NAMALWA (cell line): Measurements from ENCODE around the gene ZNF45.
"Not testable (repeated sequence)": the region's sequence is repeated elsewhere in the genome, so short reads cannot be mapped to it uniquely, and the experiment has no call there.

Experiments used
- DNase-seq: peaks from one replicate; pipeline ENCODE4 v3.0.0-alpha.2; 2015; ENCODE audit warnings: low spot score

The ZNF45 gene

DNA sequence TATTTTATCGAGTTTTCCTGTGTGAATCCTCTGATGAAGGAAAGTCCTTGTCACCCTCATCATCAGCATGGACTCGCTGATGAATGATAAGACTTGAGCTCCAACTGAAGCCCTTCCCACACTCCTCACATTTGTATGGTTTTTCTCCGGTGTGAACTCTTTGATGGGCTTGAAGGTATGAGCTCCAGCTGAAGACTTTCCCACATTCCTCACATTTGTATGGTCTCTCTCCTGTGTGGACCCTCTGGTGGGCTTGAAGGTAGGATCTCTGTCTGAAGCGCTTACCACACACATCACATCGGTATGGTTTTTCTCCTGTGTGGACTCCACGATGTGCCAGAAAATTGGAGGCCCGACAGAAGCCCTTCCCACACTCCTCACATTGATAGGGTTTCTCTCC is 21.7 kb downstream of the ZNF45 start:
- no peak for DNase-seq

DNA sequence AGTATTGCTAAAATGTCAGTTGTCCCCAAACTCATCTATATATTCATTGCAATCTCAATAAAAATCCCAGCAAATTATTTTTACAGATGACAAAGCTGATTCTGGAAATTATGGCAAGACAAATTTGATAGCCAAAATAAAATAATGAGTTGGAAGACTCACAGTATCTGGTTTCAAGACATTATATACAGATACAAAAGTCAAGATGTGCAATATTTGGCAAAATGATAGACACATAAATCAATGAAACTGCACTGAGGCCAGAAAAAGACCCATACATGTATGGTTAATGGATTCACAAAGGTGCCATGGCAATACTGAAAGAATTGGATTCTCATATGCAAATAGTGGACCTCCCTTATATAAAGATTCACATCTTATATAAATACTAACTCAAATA is 24.2 kb downstream of the ZNF45 start:
- DNase-seq: no peak

DNA sequence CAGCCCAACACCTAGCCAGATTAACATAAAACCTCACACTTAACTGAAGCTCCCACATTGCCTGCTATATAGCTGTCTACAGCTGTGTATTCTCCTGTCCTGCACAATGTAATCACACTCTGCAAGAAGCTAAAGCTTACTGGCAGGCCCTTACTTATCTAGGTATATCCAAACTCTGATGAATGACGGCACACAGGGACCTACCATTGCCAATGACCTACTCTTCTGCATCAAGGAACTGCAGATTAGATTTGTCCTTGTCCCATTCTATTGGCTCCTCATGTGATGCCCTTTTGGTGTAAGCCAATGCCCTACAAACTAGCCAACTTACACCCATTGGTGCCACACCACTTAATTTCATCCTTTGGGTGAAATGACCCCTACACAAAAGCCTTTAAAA is 26.4 kb downstream of the ZNF45 start:
- no peak for DNase-seq

DNA sequence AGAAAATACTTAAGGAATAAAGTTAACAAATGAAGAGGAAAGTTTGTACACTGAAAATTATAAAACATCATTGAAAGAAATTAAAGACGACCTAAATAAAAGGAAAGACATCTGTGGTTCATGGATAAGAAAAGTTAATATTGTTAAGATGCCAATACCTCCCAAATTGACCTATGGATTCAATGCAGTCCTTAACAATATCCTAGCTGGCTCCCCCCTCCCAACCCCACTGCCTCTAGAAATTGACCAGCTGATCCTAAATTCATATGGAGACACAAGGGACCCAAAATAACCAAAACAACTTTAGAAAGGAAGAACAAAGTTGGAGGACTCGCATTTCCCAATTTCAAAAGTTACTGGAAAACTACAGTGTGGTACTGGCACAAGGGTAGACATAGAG is 28.3 kb downstream of the ZNF45 start:
- DNase-seq: no peak

DNA sequence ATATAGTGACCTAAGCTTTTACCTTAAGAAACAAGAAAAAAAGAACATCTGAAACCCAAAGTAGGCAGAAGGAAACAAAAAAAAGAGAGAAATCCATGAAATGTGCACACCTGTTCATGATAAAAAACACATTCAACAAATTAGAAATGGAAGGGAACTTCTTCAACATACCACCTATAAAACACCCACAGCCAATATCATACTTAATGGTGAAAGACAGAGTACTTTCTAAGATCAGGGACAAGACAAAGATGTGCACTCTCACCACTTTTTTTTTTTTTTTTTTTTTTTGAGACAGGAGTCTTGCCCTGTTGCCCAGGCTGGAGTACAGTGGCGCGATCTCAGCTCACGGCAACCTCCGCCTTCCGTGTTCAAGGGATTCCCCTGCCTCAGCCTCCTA is 29.2 kb downstream of the ZNF45 start:
- DNase-seq: no peak

DNA sequence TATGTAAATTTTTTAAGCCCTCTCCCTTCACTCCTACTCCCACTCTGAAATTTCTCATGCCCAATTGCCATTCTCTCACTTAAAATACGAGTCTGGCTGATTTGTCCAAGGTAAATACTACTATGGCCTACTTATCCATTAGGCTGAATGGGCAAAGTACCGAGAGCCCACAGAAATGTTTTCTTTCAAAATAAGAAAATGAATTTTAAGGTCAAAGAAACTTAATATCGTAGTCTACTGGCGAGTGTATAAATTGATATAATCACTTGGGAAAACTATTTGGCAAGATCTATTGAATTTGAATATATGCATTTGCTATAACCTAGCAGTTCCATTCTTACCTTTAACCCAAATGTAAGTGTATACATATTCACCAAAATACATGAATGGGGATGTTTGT is 32.7 kb downstream of the ZNF45 start:
- no peak for DNase-seq

DNA sequence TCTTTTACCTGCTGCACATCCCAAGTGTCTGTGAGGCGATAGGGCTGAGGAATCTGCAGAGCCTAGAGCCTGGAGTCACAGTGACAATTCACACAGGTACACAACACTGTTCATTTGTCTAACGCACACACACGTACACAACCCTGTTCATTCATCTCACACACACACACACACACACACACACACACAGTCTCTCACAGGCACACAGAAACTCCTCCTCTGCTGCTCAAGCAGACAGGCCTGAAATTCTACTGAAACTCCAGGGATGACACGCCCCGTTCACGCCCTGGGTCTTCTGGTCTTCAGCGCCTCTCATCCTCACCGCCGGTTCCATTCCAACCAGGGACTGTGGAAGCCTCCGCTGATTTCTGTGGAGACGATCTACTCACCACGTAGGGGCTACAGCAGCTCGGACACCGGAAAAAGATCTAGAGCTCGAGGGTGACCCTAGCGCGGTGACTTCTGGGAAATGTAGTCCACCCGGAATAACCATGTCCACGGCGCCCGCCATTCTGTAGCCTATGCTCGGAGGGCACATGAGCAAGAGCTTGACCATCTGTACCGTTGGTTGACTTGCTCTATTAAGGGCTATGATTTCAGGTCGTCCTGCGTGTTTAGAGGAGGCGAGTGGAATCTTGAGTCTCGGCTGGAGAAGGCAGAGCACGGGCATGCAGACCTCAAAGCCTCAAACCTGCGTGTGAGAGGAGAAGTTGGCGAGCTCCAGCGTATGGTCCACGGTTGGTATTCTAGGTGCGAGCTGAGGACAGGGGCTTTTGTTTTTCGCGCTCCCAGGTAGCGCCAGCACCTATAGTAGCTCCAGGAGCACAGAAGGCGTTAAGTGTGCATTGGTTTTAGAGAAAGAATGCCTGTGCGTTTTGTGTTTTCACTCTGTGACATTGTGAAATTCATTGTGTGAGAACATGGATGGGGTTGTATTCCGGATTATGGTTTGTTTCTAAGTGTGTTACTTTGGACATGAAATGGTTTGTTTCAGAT is 33.4 kb downstream of the ZNF45 start:
- DNase-seq: peak; percentile 56

DNA sequence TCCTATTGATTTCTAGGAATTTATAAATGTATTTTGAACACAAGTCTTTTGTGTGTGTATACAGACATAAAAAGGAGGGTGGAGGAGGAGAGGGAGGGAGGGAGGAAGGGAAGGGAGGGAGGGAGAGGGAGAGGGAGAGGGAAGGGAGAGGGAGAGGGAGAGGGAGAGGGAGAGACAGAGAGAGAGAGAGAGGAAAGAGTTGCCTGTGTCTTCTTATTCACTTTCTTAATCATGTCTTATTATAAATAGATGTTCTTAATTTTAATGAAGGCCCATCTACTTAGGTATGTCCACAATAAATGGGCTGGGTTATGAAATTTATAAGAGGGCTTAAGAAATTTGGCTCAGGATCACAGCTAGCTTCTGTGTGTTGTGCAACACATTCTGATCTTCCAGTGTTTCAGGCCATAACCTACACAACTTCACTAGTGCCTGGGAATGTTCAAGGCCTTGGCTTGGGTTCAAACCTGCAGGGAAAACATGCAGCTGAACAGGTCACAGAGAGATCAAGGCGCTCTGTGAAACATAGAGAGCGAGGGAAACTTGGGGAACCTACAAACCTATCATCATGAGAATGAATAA is 39.3 kb downstream of the ZNF45 start:
- no peak for DNase-seq

DNA sequence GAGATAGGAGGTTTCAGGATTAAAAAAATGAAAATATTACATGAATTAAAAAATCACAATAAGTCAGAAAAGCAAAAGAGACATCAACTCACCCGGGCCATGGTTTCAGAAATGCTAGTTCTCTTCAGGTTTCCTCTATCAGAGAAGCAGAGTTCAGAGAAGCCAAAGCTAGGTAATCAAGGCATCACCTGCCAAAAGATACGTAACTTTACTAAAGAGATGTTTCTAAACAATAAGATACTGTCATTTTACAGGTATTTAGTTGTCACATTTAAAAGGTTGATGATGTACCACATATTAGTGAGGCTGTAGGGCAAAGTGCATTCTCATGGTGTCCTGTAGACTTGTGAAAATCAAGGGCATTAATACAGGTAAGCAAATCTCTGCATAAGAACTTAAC is 51.2 kb downstream of the ZNF45 start, which contains the start of gene ZNF404:
TSS of gene ZNF404 (minus strand) at position 101 of the 400 bp plus-strand sequence.
- no peak for DNase-seq

DNA sequence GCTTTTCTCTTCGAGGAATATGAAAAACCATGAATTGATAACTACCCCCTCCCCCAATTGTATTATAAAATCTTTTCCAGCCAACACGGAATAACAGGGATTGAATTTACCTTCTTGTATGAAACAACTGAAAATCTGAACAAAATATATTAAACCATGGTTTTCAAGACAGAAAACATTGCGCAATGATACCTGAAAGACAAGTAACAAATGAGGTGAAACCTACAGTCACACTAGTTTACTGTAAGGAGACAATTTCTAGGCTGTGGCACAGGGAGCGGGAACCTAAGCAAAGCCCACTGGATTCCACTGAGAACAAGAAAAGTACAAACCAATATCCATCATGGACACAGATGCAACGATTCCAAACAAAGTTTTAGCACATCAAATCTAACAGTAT is 54.6 kb downstream of the ZNF45 start:
- DNase-seq: no peak

DNA sequence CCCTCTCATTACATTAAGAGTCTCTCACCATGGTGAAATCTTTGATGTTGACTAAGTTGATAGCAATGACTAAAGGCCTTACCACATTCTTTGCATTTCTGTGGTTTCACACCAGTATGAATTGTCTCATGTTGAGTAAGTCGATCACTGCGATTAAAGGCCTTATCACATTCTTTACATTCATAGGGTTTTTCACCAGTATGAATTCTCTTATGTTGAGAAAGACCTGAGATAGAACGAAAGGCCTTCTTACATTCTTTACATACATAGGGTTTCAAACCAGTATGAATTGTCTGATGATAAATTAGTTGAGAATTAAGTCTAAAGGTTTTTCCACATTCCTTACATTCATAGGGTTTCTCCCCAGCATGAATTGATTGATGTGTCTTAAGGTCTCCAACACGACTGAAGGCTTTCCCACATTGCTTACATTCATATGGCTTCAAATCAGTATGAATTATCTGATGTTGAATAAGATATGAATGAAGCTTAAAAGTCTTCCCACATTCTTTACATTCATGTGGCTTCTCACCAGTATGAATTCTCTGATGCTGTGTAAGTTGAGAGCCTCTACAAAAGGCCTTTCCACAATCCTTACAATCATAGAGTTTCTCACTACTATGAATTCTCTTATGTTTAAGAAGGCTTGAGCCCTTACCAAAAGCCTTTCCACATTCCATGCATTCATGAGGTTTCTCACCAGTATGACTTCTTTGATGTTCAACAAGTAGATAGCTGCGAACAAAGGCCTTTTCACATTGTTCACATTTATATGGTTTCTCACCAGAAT is 62.3 kb downstream of the ZNF45 start:
- DNase-seq: no peak

DNA sequence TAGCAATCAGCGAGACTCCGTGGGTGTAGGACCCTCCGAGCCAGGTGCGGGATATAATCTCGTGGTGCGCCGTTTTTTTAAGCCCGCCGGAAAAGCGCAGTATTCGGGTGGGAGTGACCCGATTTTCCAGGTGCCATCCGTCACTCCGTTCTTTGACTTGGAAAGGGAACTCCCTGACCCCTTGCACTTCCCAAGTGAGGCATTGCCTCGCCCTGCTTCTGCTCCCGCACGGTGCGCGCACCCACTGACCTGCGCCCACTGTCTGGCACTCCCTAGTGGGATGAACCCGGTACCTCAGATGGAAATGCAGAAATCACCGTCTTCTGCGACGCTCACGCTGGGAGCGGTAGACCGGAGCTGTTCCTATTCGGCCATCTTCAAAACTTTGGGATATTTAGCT is 68.2 kb downstream of the ZNF45 start:
- not testable (repeated sequence) for DNase-seq
